Natural killer cell (primary cell): ENCODE results near the gene WDFY4. TPM values are rescaled to one million over a fixed set of nuclear protein-coding genes. Genes with fewer than 3 reads are reported as not detected.

Experiments
- ATAC-seq, 3 donors: fragments of 150-1000 bp in 2 of 3; fragments of 200-7000 bp in 1 of 3; cut with Tn5 transposase; 1 replicate in 1 of 3; 2 replicates in 2 of 3; pipeline ENCODE4 v1.10.0; 2021; ENCODE audit warnings: mild to moderate bottlenecking in 2 of 3, moderate library complexity in 2 of 3
- DNase-seq, 2 donors: peaks; one replicate each; pipeline versions ENCODE4 v3.0.0 to v3.0.0-alpha.2; 2013 to 2021; ENCODE audit warnings: mixed read lengths in 1 of 2
- H3K27ac ChIP-seq: one replicate; pipeline ENCODE4 v1.5.1; 2013; ENCODE audit warnings: mild to moderate bottlenecking, low read length
- H3K27me3 ChIP-seq: one replicate; pipeline ENCODE4 v1.6.1; 2013; ENCODE audit warnings: low read length; ENCODE audit not compliant: control insufficient read depth, insufficient read depth
- H3K36me3 ChIP-seq: one replicate; pipeline ENCODE4 v1.6.1; 2013; ENCODE audit warnings: low read length; ENCODE audit not compliant: control insufficient read depth, insufficient read depth
- H3K4me1 ChIP-seq: one replicate; pipeline ENCODE4 v1.6.1; 2013; ENCODE audit warnings: low read length; ENCODE audit not compliant: control insufficient read depth, insufficient read depth
- H3K4me3 ChIP-seq: one replicate; pipeline ENCODE4 v1.5.1; 2013; ENCODE audit warnings: low read length
- H3K9me3 ChIP-seq: one replicate; pipeline ENCODE4 v1.6.1; 2013; ENCODE audit warnings: low read length; ENCODE audit not compliant: control insufficient read depth, insufficient read depth
- H3K27ac Mint-ChIP-seq, 2 donors: one replicate each; pipeline ENCODE4 v1.8.0; 2022; ENCODE audit warnings: mild to moderate bottlenecking in 2 of 2, mixed read lengths in 2 of 2, moderate library complexity in 1 of 2
- H3K27me3 Mint-ChIP-seq, 2 donors: one replicate each; pipeline ENCODE4 v1.8.0; 2022; ENCODE audit warnings: low read depth in 2 of 2, mixed read lengths in 2 of 2
- H3K36me3 Mint-ChIP-seq: one replicate; pipeline ENCODE4 v1.8.0; 2022; ENCODE audit warnings: mixed read lengths
- H3K4me1 Mint-ChIP-seq, 2 donors: one replicate each; pipeline ENCODE4 v1.8.0; 2022; ENCODE audit warnings: mixed read lengths in 2 of 2
- H3K4me3 Mint-ChIP-seq: one replicate; pipeline ENCODE4 v1.8.0; 2022; ENCODE audit warnings: mild to moderate bottlenecking, moderate library complexity, mixed read lengths
- H3K9me3 Mint-ChIP-seq, 2 donors: one replicate each; pipeline ENCODE4 v1.8.0; 2022; ENCODE audit warnings: mixed read lengths in 2 of 2
- CTCF ChIP-seq: fragments of 200-600 bp; IDR thresholded peaks from one replicate; pipeline ENCODE4 v1.8.0; 2022; ENCODE audit warnings: antibody characterized with exemption
- WGBS: methylation state at CpG from one replicate; pipeline ENCODE4 v1.1.7; 2013; ENCODE audit warnings: missing lambda C conversion rate; ENCODE audit not compliant: insufficient coverage; 5-methylcytosine and 5-hydroxymethylcytosine counted together
- intact Hi-C: fragments of 100-400 bp; cut with micrococcal nuclease; formaldehyde crosslinking; loops from one replicate; pipeline ENCODE4 v1.14.2; 2022
- total RNA-seq, 4 donors: library from RNA; stranded (reverse); fragments of 120-200 nt in 1 of 4; gene quantifications; one replicate each; pipeline versions ENCODE4 v1.2.3 to v1.2.4, GENCODE V29; 2013 to 2022

Gene WDFY4
- total RNA-seq, 3 donors from 2014 or later (not counting 1 experiment from before 2014, with no cell fraction given): 1.7 to 8.4 (median 3.5) TPM

GRCh38 chr10:48890888-48891850 is 206.5 kb downstream of the WDFY4 start:
- ATAC-seq (no peak), DNase-seq (no peak)
- intact Hi-C loops: no loop called here
- H3K27me3 ChIP-seq: no peaks in the 10 kb centered on the region
- H3K4me3 Mint-ChIP-seq: no peak overlapping the region
- H3K27ac ChIP-seq: no peak overlapping the region
- no peak overlapping the region for H3K4me3 ChIP-seq
- H3K27ac Mint-ChIP-seq: no peak overlapping the region
- no peaks in the 10 kb centered on the region for H3K9me3 ChIP-seq
- no peaks in the 10 kb centered on the region for H3K4me1 Mint-ChIP-seq
- H3K4me1 ChIP-seq: no peaks in the 10 kb centered on the region
- no peak for TF ChIP-seq CTCF
- H3K9me3 Mint-ChIP-seq: no peaks in the 10 kb centered on the region
- H3K27me3 Mint-ChIP-seq: peaks cover 3 to 7% of the 10 kb centered on the region in 2 donors
- no peaks in the 10 kb centered on the region for H3K36me3 ChIP-seq
- no peaks in the 10 kb centered on the region for H3K36me3 Mint-ChIP-seq
- 92% methylated on average over 11 of the region's 11 CpGs for WGBS

- TF ChIP-seq CTCF: no peak
- H3K9me3 ChIP-seq: no peaks in the 10 kb centered on the region
- no peaks in the 10 kb centered on the region for H3K4me1 ChIP-seq
- H3K27ac ChIP-seq: no peak overlapping the region
- no peak overlapping the region for H3K4me3 ChIP-seq
- no peaks in the 10 kb centered on the region for H3K36me3 ChIP-seq
- Mint-ChIP-seq H3K4me3 (no peak overlapping the region), H3K27ac (no peak overlapping the region), H3K36me3 (no peaks in the 10 kb centered on the region), H3K4me1 (no peaks in the 10 kb centered on the region), H3K9me3 (no peaks in the 10 kb centered on the region), H3K27me3 (peaks cover 0 to 3% of the 10 kb centered on the region in 2 donors)
- no peaks in the 10 kb centered on the region for H3K27me3 ChIP-seq
- no peak for DNase-seq
- WGBS: 91% methylated on average over 6 of the region's 6 CpGs
- intact Hi-C loops: no loop called here
- ATAC-seq: no peak
These were observed 210.5 kb downstream of the WDFY4 start for GRCh38 chr10:48894911-48895802.

- WGBS: 89% methylated on average over 3 of the region's 3 CpGs
- no peaks in the 10 kb centered on the region for H3K9me3 ChIP-seq
- no peak for ATAC-seq
- intact Hi-C loops: no loop called here
- no peaks in the 10 kb centered on the region for H3K4me1 Mint-ChIP-seq
- H3K27me3 ChIP-seq: no peaks in the 10 kb centered on the region
- H3K27ac Mint-ChIP-seq: no peak overlapping the region
- no peak for TF ChIP-seq CTCF
- no peak overlapping the region for H3K4me3 Mint-ChIP-seq
- no peak overlapping the region for H3K4me3 ChIP-seq
- DNase-seq: no peak
- no peaks in the 10 kb centered on the region for H3K9me3 Mint-ChIP-seq
- H3K36me3 Mint-ChIP-seq: no peaks in the 10 kb centered on the region
- peaks cover 0 to under 1% of the 10 kb centered on the region in 2 donors for H3K27me3 Mint-ChIP-seq
- H3K4me1 ChIP-seq: no peaks in the 10 kb centered on the region
- H3K36me3 ChIP-seq: no peaks in the 10 kb centered on the region
- no peak overlapping the region for H3K27ac ChIP-seq
These were observed 211.1 kb downstream of the WDFY4 start for GRCh38 chr10:48895803-48896195.
